Measurements from ENCODE around the gene OTOGL. TPM values are rescaled to one million over a fixed set of nuclear protein-coding genes. Genes with fewer than 3 reads are reported as not detected.

Gene OTOGL
- total RNA-seq, 1 experiment from 2014 or later, result 0.44 TPM

DNA sequence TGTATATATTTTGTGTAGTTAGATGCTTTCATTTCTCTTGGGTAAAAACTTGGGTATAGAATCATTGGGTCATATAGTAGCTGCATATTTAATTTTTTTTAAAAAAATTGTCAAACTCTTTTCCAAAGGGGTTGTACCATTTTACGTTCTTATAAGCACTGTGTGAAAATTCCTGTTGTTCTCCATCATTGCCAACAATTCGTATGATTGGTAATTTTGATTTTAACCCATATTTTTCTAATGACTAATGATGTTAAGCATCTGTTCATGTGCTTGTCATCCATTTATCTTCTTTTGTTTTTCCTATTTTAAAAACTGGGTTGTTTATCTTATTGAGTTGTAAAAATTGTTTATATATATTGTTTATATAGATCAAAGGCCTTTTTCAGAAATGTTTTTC, 77.4 kb downstream of the OTOGL start:
- Histone ChIP-seq H3K36me3 (ENCODE audit: low read depth, low read length) (no peaks in the 10 kb centered on the region), H2AFZ (ENCODE audit: low read length) (no peak overlapping the region), H3K9me3 (ENCODE audit: low read length) (no peaks in the 10 kb centered on the region), H4K20me1 (ENCODE audit: low read length) (no peaks in the 10 kb centered on the region), H3K79me2 (ENCODE audit: low read length) (no peaks in the 10 kb centered on the region), H3K27me3 (ENCODE audit: low read length) (no peaks in the 10 kb centered on the region), H3K9ac (ENCODE audit: low read length) (no peak overlapping the region), H3K27ac (ENCODE audit: low read length) (no peak overlapping the region), H3K4me2 (ENCODE audit: low read length) (no peak overlapping the region), H3K9me2 (replicated peaks; ENCODE audit: low read length) (no peaks in the 10 kb centered on the region), H3K4me3 (ENCODE audit: low read length) (no peak overlapping the region), H3K4me1 (ENCODE audit: insufficient read depth, low read length) (peaks cover 7% of the 10 kb centered on the region; the same call in 1 of the 2 replicates), H3F3A (ENCODE audit: low read length, unreplicated experiment) (no peaks in the 10 kb centered on the region)
- ATAC-seq (no peak), DNase-seq (no peak)
- no TSS peak for BruUV-seq (replicated peaks)
- TF ChIP-seq, protein P1, sequence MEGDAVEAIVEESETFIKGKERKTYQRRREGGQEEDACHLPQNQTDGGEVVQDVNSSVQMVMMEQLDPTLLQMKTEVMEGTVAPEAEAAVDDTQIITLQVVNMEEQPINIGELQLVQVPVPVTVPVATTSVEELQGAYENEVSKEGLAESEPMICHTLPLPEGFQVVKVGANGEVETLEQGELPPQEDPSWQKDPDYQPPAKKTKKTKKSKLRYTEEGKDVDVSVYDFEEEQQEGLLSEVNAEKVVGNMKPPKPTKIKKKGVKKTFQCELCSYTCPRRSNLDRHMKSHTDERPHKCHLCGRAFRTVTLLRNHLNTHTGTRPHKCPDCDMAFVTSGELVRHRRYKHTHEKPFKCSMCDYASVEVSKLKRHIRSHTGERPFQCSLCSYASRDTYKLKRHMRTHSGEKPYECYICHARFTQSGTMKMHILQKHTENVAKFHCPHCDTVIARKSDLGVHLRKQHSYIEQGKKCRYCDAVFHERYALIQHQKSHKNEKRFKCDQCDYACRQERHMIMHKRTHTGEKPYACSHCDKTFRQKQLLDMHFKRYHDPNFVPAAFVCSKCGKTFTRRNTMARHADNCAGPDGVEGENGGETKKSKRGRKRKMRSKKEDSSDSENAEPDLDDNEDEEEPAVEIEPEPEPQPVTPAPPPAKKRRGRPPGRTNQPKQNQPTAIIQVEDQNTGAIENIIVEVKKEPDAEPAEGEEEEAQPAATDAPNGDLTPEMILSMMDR (conservative IDR thresholded peaks at IDR 0.05; ENCODE audit: low read depth, low read length), result no peak
- TF ChIP-seq EZH2 (IDR thresholded peaks at IDR 0.05; ENCODE audit: low read length, unreplicated experiment), result no peak
- TF ChIP-seq EZH2phosphoT487 (IDR thresholded peaks at IDR 0.05; ENCODE audit: borderline replicate concordance, low read length), result no peak
- intact Hi-C loops (cut with micrococcal nuclease), result no loop called here
- CTCF ChIA-PET, result no interaction called here
- POLR2A ChIA-PET (ENCODE audit: unreplicated experiment), result no interaction called here

DNA sequence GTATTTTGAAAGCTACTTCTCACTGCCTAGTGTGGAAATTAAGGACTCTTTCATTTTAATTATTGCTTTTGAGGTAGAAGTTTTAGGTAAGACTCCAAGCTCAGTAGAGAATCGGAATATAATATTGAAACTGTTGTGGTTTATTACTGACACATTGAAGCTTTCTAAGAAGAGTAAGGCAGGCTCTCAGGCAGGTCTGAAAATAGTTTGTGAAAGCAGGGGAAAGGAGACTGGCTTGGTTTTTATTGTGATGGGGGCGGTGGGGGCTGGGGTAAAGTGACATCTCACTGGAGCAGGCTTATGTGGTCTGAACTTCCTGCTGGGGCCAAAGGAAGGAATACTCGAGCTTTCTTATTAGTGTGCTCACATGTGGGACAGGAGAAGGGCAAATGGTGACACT, 79.5 kb downstream of the OTOGL start:
- CTCF ChIA-PET, result no interaction called here
- H2AFZ ChIP-seq (ENCODE audit: low read length), result no peak overlapping the region
- intact Hi-C loops (cut with micrococcal nuclease), result no loop called here
- H3K36me3 ChIP-seq (ENCODE audit: low read depth, low read length), result no peaks in the 10 kb centered on the region
- peaks cover 7% of the 10 kb centered on the region; the same call in 1 of the 2 replicates for H3K4me1 ChIP-seq (ENCODE audit: insufficient read depth, low read length)
- no peaks in the 10 kb centered on the region for H3K27me3 ChIP-seq (ENCODE audit: low read length)
- H3K79me2 ChIP-seq (ENCODE audit: low read length), result no peaks in the 10 kb centered on the region
- no peaks in the 10 kb centered on the region for H3K9me2 ChIP-seq (replicated peaks; ENCODE audit: low read length)
- DNase-seq (no peak), ATAC-seq (no peak)
- H3K27ac ChIP-seq (ENCODE audit: low read length), result no peak overlapping the region
- H3K4me3 ChIP-seq (ENCODE audit: low read length), result no peak overlapping the region
- H4K20me1 ChIP-seq (ENCODE audit: low read length), result no peaks in the 10 kb centered on the region
- no peak overlapping the region for H3K4me2 ChIP-seq (ENCODE audit: low read length)
- no peak for TF ChIP-seq EZH2 (IDR thresholded peaks at IDR 0.05; ENCODE audit: low read length, unreplicated experiment)
- TF ChIP-seq, protein P1 (conservative IDR thresholded peaks at IDR 0.05; ENCODE audit: low read depth, low read length), result no peak
- TF ChIP-seq EZH2phosphoT487 (IDR thresholded peaks at IDR 0.05; ENCODE audit: borderline replicate concordance, low read length), result no peak
- POLR2A ChIA-PET (ENCODE audit: unreplicated experiment), result no interaction called here
- H3K9me3 ChIP-seq (ENCODE audit: low read length), result no peaks in the 10 kb centered on the region
- H3K9ac ChIP-seq (ENCODE audit: low read length), result no peak overlapping the region
- no peaks in the 10 kb centered on the region for H3F3A ChIP-seq (ENCODE audit: low read length, unreplicated experiment)
- BruUV-seq (replicated peaks), result no TSS peak

DNA sequence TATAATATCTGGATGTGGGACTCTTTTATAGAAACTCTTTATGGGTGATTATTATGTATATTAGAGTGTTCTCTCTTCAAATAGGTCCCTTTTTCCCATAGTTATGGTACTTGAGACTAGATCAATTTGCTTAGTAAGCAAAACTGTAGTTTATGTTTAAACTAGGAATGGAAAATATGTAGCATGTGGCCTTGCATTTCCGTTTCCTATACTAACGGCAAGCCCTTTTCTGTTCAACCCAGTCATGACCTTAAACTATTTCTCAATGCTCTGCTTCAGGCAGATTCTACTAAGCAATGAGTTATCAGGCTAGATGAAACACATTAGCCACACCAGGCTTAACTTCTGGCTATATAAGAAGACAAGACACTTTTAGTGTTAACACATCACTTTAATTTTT, 84.6 kb downstream of the OTOGL start:
- no peak overlapping the region for H3K4me2 ChIP-seq (ENCODE audit: low read length)
- ChIA-PET CTCF (no interaction called here), POLR2A (ENCODE audit: unreplicated experiment) (no interaction called here)
- no peak overlapping the region for H3K27ac ChIP-seq (ENCODE audit: low read length)
- H4K20me1 ChIP-seq (ENCODE audit: low read length), result no peaks in the 10 kb centered on the region
- H3K9me2 ChIP-seq (replicated peaks; ENCODE audit: low read length), result no peaks in the 10 kb centered on the region
- DNase-seq, result no peak
- ATAC-seq, result no peak
- BruUV-seq (replicated peaks), result no TSS peak
- intact Hi-C loops (cut with micrococcal nuclease), result loop anchor here (10.0 kb wide), 1 partner anchor 379 kb away; no protein-coding TSS in a partner anchor
- H3K4me1 ChIP-seq (ENCODE audit: insufficient read depth, low read length), result peaks cover 18% of the 10 kb centered on the region
- no peaks in the 10 kb centered on the region for H3K9me3 ChIP-seq (ENCODE audit: low read length)
- TF ChIP-seq, protein P1 (conservative IDR thresholded peaks at IDR 0.05; ENCODE audit: low read depth, low read length), result no peak
- TF ChIP-seq EZH2 (IDR thresholded peaks at IDR 0.05; ENCODE audit: low read length, unreplicated experiment), result no peak
- no peak for TF ChIP-seq EZH2phosphoT487 (IDR thresholded peaks at IDR 0.05; ENCODE audit: borderline replicate concordance, low read length)
- H2AFZ ChIP-seq (ENCODE audit: low read length), result no peak overlapping the region
- no peak overlapping the region for H3K9ac ChIP-seq (ENCODE audit: low read length)
- no peaks in the 10 kb centered on the region for H3K36me3 ChIP-seq (ENCODE audit: low read depth, low read length)
- no peak overlapping the region for H3K4me3 ChIP-seq (ENCODE audit: low read length)
- no peaks in the 10 kb centered on the region for H3K79me2 ChIP-seq (ENCODE audit: low read length)
- no peaks in the 10 kb centered on the region for H3K27me3 ChIP-seq (ENCODE audit: low read length)
- H3F3A ChIP-seq (ENCODE audit: low read length, unreplicated experiment), result no peaks in the 10 kb centered on the region

Data from PC-3 (cell line).